OCI-LY3 (cell line): ENCODE data around the gene ZNF580.

ENCODE experiments used
- EZH2phosphoT487 ChIP-seq: fragments of 200-600 bp; shearing (Covaris generic); IDR thresholded peaks from 2 replicates; pipeline ENCODE4 v1.6.1; 2018; ENCODE audit warnings: antibody characterized with exemption, mixed run types, low read depth
- TF ChIP-seq, protein P1 (sequence below): fragments of 200-600, 300-600 bp; sonication (generic); IDR thresholded peaks from 2 replicates; pipeline ENCODE4 v1.5.1; 2014; ENCODE audit warnings: antibody characterized with exemption, low read length, low read depth

DNA sequence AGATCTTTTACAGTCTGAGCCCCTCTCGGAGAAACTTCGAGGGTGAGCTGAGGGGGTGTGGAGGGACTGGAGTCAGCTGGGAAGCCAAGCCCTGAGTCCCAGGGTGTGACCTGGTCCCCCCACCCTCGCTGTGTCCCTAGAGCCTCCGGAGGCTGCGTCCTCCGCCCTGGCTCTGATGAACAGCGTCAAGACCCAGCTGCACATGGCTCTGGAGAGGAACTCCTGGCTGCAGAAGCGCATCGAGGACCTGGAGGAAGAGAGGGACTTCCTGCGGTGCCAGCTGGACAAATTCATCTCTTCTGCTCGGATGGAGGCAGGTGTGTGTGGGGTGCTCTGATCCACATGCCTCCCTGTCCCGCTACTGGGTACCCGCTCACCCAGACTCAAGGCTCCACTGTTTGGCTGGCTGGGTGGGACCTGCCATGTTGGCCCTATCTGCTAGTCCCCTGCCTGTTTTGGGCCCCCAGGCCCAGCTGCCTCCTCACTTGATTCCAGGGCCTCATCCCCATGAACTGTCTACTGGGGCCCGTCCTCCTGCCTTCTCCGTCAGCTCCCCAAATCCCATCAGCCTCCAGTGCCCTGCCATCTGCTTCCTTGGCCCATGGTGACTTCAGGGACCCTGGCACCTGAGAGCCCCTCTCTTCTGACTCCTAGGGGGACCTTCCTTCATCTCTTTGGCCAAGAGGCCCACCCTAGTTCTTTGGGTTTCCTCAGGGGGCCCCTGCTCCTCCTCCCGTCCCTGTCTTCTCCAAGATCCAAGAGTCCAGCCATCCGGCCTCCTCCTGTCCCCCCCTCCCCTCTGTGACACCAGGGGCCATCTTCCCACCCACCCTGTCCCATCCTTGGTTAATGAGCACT lies 8.7 kb downstream of the ZNF580 start:
- TF ChIP-seq, protein P1, sequence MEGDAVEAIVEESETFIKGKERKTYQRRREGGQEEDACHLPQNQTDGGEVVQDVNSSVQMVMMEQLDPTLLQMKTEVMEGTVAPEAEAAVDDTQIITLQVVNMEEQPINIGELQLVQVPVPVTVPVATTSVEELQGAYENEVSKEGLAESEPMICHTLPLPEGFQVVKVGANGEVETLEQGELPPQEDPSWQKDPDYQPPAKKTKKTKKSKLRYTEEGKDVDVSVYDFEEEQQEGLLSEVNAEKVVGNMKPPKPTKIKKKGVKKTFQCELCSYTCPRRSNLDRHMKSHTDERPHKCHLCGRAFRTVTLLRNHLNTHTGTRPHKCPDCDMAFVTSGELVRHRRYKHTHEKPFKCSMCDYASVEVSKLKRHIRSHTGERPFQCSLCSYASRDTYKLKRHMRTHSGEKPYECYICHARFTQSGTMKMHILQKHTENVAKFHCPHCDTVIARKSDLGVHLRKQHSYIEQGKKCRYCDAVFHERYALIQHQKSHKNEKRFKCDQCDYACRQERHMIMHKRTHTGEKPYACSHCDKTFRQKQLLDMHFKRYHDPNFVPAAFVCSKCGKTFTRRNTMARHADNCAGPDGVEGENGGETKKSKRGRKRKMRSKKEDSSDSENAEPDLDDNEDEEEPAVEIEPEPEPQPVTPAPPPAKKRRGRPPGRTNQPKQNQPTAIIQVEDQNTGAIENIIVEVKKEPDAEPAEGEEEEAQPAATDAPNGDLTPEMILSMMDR, result no peak
- no peak for TF ChIP-seq EZH2phosphoT487
